NCI-H2107 treated with DMSO at 0.1 percent for 48 hours (cell line): ENCODE measurements around the gene SH3D21.
A peak's percentile ranks its signal among the peaks of the same experiment; 100 is the strongest.

ENCODE experiments used
- DNase-seq: peaks from one replicate; lab custom pipeline; 2025; ENCODE audit not compliant: unreplicated experiment; lab: John Stamatoyannopoulos, UW

The SH3D21 gene

DNA sequence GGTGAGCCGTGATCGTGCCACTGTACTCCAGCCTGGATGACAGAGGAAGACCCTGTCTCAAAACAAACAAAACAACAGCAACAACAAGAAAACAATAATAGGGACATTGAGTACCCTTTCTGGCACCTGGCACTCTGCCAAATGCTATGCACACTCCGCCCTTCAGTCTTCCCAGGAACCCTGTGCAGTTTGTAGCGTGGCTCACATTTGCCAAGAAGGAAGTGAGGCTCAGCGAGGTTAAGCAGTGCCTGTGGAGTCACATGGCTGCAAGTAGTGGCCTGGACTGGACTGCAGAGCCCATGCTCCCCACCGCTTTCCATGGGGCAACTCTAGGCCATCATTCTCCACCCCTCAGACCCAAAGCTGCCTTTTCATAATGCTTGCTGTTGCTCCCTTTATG lies 22.5 kb downstream of the SH3D21 start:
- DNase-seq = no peak

DNA sequence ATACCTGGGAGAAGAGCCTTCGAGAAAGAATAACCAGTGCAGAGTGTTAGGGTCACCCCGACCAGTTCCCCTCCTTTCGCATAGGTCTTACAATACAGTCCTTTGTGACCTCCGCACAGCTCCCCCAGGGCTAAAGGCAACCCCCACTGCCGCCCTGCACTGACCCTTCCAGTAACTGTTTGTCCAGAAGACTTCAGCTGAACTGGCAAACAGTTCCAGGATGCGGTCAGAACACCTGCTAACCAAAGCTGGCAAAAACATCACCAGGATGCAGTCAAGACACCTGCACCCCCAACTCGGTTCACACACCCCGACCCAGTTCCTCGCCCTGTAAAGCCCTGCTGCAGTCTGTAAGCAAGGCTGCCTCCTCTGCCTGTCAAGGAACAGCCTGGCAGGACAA lies 23.6 kb downstream of the SH3D21 start:
- DNase-seq = no peak

DNA sequence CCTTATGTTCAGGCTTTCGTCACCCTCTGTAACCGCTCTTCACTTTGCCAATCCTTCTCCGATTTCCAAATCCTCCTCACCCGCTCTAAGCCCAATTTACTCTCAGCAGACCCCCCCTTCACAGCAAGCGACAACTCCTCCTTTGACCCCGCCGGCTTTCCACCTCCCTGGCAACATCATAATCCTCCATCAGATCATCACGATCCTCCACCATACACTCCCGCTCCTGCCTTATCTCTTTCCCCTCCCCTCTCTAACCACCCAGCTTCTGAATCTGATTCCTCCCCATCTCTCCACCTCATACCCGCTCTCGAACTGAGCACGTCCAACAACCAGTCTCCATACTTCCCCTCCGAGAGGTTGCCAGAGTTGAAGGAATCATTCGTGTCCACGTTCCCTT lies 24.8 kb downstream of the SH3D21 start:
- no peak for DNase-seq

DNA sequence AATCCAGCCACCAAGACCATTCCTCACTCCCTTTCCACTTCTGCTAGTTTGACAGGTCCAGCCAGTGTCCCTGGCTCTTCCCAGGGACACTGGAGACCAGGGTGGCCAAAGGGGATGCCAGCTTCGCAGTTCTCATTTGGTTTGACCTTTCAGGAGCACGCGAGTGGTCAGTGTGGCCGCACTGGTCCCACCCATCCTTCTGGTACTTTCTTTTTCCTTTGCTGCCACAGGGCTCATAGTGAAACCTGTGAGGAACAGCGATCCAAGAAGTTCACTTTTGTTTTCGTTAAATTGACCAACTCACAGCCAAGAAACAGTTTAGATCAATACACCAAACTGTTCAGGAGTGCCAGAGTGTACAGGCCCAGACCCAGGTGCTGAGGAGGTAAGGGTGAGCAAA lies 31.7 kb downstream of the SH3D21 start:
- DNase-seq = no peak

DNA sequence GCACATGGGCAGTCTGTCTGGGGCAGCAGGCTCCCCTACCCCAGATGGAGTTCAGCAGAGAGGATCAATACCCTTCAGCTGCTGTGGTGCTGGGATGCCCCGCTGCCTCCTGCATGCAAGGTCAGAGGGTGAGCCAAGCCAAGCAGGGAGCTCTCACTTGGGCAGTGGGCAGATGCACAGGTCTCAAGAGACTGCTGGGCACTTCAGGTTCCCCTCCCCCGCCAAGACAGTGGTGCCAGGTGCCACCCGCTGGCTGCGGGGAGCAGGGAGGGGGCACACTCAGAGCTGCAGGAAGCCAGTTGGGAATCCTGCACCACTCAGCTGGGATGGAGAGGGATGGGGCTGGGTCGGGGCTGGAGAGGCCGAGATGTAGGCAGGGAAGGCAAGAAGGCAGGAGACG lies 33.0 kb downstream of the SH3D21 start:
- no peak for DNase-seq

DNA sequence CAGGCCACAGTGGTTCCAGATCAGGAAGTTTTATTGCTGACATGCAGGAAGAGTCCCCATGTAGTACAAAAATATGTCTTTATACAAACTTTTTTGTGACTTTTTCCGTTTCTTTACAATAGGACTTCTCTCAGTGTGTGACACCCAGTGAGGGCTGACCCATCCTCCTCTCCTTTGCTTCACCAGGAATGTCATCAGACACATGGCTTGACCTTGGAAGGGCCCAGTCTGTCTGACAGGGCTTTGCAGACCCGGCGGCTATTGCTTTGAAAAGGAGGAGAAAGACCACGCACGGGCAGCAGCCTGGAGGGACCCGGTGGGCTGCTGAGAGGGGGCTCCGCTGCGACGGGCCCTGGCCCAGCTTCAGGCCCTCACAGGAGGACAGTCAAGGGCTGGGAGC lies 33.4 kb downstream of the SH3D21 start:
- no peak for DNase-seq

DNA sequence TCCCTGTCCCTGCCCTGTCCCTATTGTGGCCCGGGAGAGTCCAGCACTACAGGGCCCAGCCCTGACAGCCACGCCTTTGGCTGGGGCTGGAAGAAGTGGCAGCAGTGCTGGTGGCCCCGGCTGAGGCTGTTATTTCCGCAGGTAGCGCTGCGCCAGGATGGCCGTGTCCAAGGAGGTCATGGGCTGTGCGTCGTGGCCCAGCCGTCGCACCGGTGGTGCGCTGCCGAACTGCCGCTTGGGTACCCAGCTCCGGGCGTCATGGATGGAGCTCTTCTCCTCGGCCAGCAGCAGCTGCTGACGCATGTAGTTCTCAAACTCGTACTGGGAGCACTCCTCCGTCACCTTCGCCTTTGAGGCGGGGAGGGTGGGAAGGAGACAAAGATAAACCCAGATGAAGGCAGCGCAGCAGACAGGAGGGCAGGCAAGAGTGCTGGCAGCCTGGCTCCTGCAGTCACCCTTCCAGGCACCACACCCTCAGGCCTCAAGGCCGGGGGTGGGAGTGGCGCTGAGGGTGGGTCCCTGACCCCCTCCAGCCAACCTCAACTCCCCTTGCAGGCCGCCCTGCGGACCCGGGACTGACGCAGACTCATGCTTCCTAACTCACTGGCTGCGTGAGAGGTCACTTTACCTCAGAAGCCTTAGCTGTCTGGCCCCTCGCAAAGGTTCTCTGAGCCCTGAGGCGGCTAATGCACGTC lies 35.6 kb downstream of the SH3D21 start:
- no peak for DNase-seq

DNA sequence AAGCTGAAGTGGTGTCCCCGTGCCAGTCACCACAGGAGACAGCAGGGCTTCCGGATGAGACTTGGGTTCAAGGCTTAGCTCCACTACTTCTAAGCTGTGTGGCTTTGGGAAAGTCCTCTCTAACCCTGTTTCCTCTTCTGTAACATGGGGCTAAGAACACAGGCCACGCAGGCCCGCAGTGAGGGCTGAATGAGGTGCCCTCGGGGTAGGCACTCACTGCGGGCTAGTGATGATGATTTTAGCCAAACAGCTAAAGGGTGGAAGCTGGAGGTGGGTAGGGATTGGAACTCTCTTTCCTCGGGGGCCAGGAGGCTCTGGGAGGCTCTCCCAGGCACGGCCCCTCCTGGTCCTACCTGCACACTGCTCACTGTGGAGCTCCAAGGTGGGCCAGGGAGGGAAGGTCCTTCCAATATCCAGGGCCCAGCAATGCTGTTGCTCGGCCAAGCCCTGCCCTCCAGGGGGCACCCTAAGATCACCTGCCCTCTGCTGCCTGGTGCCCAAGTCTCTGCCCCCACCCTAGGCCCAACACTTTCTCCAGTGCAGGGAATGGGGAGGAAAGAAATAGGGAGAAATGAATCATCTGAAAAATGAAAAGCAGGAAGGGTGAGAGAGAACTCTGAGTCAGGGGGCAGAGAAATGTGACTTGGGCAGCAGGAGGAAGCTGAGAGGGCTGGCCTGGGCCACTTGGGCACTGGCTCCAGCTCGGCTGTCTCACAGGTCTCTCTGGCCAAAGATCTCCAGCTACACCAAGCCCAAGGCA lies 36.4 kb downstream of the SH3D21 start:
- DNase-seq = peak; percentile 20

DNA sequence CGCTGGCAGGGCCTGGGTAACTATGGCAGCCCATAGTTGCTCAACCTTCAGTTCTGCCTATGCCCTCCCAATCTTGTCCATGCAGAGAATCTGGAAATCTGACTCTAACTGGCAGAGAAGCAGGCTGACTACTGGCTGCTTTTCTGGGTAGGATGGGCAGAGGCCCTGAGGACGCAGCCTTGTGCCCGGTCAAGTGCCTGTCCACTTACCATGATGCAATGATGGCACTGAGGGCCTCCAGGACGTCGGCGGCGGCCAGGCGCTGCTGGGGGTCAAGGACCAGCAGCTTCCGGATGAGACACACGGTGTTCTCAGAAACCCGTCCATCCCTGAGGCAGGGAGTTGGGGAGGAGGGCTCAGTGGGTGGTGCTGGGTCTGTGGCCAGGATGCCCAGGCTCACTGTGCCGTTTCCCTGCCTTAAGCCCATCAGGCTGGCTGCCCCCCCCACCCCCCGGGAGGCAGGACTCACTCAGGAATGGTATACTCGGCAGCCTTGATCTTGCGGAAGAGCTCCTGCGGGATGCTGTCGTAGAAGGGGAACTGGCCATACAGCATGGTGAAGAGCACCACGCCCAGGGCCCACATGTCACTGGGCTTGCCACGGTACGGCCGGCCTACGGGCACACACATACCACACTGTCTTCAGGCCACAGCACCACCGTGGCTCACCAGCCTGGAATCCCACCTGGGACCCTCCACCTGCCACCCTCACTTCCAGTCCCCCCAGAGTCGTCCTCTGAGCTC lies 37.7 kb downstream of the SH3D21 start:
- no peak for DNase-seq

DNA sequence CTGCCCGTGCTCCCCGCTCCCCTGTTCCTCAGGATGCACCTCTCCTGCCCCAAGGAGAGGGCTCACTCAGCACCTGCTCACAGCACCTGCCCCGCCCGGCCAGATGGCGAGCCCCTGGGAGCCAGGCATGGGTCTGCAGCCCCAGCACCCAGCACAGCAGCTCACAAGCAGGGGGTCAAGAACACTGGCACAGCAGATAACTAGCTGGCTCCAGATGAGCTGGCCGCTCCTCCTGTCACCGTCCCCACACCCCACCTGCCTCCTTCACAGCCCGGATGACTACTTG lies 38.2 kb downstream of the SH3D21 start:
- no peak for DNase-seq

DNA sequence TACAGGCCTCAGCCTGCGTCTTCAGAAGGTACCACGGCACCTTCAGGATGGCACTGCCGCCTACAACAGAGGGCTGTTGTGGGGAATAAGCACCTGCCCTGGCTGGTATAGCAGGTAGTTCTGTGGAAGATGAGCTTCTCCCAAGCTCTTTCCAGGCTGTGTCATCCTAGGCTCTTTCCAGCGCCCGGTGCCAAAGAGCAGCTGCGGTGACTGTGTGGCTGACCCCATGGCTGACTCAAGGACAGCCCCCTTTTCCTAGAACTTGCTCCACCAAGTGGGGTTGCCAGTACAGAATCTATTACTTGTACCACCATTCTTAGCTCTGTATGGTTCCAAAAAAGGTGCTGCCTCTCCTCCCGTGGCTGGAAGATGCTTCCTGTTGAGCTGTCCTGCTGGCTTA lies 39.2 kb downstream of the SH3D21 start:
- no peak for DNase-seq

DNA sequence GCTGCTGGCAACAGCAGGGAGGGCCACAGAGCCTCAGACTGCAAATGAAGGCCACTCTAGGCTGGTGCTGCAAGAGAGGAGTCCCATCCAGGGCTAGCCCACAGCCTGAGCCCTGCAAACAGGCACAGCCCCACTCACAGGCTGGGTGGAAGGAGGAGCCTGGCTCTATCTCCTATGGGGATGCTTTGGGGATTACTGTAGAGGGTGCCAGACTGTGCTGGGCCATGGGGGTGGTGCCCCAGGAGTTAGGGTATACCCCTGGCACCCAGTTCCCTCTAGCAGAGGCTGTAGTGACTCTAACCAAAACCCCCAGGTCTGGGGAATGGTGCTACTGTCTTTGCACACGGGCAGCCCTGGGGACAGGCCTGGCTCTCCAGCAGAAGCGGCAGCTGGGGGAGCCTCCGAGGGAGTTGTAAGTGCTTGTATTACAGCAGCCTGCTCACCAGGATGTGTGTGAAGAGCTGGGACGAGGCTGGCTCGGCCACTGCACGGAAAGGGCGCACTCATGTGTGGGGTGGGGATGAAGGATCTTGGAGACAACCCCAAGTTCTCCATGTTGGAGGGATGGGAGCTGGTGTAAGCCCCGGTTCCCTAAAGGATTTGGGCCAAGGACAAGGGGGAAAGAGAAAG lies 40.7 kb downstream of the SH3D21 start:
- no peak for DNase-seq

DNA sequence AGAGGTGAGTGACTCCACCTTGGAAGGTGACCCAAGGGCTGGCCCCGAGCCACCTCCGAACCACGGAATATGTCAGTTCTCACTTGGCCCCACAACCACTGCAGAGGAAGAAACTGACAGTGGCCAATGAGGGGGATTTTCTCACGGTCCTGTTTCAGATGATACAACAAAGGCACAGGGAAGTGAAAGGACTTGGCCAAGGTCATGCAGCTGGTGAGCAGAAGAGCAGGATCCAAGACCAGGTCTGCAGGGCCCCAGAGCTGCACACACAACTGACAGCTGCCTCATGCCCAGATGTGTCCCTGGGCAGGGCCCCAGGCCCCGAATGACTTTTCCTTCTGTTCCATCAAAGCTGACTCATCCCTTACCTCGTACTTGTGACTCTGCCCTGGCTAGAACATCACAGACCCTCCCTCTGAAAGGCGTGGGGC lies 43.1 kb downstream of the SH3D21 start:
- DNase-seq = no peak

DNA sequence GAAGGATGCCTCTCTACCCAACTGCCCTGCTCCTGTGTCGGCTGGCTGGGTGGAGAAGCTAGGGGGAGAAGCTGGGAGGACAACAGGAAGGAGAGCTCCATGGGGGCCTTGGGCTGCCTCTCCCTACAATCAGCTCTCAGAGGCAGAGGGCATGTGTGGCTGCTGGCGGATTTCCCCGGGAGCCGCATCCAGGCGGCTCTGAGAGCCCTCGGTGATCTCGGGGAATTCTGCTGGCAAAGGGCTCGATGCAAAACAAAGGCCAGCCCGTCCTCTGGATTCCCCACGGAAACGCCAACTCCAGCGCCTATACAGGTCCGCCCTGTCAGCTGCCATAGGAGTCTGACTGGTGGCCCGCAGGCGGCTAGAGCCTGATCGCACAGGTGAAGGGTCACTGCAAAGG lies 43.7 kb downstream of the SH3D21 start:
- no peak for DNase-seq

DNA sequence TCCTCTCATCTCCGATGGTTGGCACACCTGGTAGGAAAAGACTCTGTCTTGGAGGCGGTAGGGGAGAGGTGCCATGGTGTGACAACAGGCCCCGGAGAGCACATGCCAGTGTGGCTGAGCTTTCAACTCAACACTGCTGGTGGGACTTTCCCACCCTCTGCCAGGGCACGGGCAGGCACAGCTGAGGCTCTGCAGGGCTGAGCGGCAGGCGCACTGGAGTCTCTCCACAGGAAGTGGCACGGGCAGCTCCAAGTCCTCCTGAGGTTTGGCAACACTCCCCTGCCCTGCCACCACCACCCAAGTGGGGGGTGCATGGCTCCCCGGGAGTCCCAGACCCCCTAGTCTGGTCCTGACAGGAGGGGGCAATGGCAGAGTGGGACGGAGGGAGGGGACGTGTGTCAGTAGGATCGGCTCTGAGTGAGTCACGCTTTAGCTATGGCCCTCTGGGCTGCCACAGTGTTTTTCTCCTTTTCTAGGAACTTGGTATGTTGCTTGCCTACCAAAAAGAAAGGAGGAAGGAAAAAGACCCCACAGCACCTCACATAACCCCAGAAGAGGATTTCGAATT lies 44.6 kb downstream of the SH3D21 start:
- DNase-seq = no peak

DNA sequence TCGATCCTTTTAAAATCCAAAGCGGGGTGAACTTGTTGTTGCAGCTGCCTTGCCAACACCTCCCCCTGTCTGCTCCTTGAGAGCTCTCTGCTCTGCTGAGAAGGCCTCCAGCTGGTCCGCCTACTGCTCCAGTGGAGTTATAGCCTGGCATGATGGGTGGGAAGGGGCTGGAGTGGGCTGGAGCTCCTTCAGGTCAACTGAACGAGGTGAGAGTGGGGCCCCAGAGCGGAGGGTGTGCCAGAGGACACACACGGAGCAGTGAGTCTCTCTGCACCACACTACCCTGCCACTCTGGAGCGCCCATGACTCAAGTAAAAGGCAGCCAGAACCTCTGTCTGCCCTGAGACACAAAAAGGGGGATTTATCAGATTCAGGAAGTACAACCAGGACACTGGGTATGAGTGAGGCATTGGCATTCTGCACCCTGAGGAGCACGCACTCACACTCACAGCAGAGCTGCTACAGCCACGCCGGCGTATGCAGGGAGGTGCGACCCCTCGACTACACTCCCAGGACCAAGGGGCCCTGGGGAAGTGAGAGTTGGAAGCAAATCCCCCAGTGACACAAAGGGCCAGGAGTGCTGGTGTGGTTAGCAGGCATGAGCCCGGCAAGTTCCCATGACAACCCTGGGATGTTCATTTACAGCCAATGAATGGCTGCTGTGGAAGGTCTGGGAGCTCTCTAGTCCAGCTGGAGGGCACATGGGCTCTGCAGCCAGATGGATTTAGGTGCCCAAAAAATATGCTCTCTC lies 45.2 kb downstream of the SH3D21 start:
- DNase-seq = no peak

DNA sequence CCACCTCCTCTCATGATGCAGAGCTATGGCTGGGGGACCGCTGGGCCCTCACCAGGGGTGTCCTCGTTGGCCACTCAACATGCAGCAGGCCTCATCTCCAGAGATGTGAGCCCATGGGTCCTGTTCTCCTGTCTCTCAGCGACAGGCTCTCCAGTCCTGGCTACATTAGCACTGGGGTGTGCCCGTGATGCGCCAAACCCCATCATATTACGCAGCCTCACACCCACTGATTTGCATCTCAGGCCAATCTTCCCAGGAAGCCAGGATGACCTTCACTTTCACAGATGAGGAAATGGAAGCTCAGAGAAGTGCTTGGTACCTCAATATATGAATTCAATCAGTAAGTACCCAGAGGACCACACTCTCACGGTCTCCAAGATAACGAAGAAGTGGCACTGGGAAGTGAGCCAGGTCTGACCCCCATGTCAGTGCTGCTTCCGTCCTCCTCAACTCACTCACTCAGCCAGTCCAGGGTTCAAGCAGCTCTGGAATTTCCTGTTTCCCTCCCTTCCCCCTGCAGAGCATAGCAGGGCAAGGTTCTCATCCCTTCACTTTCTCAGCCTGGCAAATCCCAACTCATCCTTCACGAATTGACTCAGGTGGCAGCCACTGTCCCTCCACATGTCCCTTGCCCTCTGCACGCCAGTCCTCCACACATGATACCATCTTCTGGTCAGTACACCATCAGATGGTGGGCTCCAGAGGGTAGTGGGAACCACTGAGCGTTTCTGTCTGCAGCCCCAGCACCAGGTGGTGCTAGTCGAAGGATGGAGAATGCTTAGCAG lies 46.1 kb downstream of the SH3D21 start:
- no peak for DNase-seq

DNA sequence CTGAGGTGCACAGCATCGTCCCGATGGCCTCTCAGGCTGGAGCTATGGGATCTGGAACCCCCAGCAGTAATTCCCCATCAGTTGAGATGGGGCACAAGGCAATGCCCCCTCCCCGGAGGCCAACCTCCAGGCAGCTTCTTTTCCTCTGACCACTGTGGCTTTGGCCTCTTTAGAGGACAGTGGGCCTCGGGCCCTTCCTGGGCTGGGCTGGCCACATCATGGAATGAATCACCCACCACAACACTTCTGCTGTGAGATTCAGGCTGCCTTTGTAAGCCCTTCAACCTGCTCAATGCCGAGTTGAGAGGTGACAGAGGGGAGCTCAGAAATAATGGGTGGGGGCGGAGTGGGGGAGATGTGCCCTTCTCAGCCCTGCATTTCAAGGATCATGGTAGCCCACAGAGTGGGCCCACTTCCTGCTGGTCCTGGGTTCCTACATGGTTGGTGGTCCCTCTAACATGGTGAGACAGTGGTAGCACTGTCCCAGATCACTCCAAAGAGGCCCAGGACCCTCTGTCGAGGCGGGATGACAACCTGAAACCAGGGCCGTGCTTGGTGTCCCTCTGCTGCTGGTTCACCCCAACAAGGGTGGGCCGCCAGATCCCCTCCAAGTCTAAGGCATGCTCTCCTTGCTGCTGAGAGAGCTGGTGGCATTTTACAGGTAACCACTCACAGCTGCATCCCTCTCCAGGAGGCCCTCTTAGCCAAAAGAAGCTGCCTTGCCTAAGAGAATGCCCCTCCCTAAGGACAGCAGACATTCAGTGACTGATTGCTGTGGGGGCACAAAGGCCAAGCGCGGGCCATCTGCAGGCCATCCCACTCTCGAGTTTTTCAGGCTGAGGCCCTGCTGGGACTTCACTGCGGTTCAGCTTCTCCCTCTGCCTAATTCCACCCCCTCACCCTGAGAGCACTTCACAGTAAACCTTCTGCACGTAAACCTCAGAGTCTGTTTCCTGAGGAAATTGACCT lies 47.0 kb downstream of the SH3D21 start:
- no peak for DNase-seq

DNA sequence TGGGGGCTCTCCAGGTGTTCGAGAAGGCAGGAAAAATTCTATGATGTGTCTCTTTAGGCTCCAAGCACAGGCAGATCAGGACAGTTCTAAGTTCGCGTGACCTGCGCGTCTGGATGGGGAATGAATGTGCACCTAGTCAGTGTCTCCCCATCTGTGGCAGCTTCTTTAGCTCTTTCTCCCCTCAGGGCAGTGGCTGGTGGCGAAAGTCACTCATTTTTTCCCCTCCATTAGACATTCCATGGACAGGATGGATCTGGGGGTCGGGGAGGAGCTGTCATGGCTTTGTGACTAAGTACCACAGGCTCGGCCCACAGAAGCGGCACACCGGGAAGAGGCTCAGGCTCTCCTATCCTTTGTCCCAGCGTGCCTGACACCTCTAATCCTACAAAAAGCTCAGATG lies 48.3 kb downstream of the SH3D21 start:
- DNase-seq = no peak
